ENCODE results near the gene GFI1. TPM values are rescaled to one million over a fixed set of nuclear protein-coding genes. Genes with fewer than 3 reads are reported as not detected.
A peak's percentile ranks its signal among the peaks of the same experiment; 100 is the strongest.

The GFI1 gene
- total and polyA plus RNA-seq, 2 donors (not counting 1 experiment from before 2014, with no cell fraction given) = under 0.01 to 0.06 TPM

DNA sequence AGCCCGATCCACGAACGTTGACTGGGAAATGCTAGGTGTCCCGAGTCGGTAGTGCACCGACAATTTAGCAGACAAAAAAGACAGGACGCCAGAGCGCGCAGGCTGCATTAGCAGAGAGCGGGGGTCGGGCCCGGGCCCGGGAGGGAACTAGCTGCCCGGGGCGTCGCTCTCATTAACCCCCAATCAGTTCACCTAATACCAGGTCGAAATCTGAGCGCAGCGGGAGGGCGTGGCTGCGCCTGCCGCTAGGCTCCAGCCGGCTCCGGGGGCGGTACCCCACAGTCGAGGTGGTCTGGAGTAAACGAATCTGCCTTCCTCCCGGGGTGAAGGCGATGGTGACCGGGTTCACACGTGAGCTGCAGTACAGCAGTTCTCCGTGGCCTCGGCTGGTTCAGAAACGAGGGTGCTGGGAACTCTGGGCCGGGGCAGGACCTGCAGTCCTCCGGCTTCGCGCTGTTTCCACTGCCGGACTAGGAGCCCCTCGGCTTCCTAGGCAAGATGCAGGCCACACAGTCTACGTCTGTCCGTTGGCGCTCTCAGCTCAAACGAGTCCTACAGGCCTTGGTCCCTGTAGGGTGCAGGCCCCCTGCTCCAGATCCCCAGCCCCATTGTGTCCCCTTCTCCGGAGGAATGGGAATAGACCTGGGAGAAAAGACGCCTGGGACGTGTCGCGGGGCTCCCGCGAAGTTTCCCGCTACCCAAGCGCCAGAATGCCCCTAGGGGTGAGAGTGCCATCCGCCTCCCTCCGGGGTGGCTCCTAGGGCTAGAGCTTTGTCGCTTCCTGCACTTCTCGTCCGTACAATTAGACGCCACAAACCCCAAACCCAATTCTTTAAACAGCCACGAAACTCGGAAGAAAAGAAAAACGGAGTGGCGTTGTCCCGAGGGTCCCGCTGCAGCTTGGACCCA is 2.0 kb downstream of the GFI1 start:
- peak in 1 of 2 donors; percentile 23 for DNase-seq (ENCODE audit: low read depth in 2 of 2)
- Histone ChIP-seq H3K9ac (ENCODE audit: insufficient read depth, low read length) (no peak overlapping the region), H3K27me3 (ENCODE audit: control insufficient read depth, insufficient read depth, low read length) (peaks cover 84% of the 10 kb centered on the region), H3K4me3 (replicated peaks in 1 of 4; ENCODE audit: control extremely low read depth in 1 of 4, insufficient read depth in 1 of 4, low read depth in 3 of 4, low read length in 4 of 4) (peak overlapping the region in 1 of 4 experiments; percentile 16), H3K27ac (ENCODE audit: insufficient read depth, low read length) (no peak overlapping the region), H3K9me3 (ENCODE audit: control insufficient read depth, insufficient read depth, low read depth, low read length) (no peaks in the 10 kb centered on the region), H3K36me3 (ENCODE audit: control insufficient read depth, insufficient read depth, low read length) (no peaks in the 10 kb centered on the region), H3K4me2 (ENCODE audit: extremely low read depth, insufficient read depth, low read length) (peak overlapping the region; percentile 68), H3K4me1 (ENCODE audit: control insufficient read depth, extremely low read depth, insufficient read depth, low read length) (no peaks in the 10 kb centered on the region), H3K79me2 (ENCODE audit: control insufficient read depth, insufficient read depth, low read length) (no peaks in the 10 kb centered on the region), H4K20me1 (ENCODE audit: control insufficient read depth, extremely low read depth, insufficient read depth, low read length) (no peaks in the 10 kb centered on the region), H2AFZ (ENCODE audit: low read length) (no peak overlapping the region)
- TF ChIP-seq CTCF (conservative IDR thresholded peaks at IDR 0.05 in 1 of 2, IDR thresholded peaks at IDR 0.05 in 1 of 2; ENCODE audit: low read depth in 1 of 2, low read length in 2 of 2) = no peak
- TF ChIP-seq EZH2 (IDR thresholded peaks at IDR 0.05; ENCODE audit: low read length, missing control alignments) = peak; percentile 90

DNA sequence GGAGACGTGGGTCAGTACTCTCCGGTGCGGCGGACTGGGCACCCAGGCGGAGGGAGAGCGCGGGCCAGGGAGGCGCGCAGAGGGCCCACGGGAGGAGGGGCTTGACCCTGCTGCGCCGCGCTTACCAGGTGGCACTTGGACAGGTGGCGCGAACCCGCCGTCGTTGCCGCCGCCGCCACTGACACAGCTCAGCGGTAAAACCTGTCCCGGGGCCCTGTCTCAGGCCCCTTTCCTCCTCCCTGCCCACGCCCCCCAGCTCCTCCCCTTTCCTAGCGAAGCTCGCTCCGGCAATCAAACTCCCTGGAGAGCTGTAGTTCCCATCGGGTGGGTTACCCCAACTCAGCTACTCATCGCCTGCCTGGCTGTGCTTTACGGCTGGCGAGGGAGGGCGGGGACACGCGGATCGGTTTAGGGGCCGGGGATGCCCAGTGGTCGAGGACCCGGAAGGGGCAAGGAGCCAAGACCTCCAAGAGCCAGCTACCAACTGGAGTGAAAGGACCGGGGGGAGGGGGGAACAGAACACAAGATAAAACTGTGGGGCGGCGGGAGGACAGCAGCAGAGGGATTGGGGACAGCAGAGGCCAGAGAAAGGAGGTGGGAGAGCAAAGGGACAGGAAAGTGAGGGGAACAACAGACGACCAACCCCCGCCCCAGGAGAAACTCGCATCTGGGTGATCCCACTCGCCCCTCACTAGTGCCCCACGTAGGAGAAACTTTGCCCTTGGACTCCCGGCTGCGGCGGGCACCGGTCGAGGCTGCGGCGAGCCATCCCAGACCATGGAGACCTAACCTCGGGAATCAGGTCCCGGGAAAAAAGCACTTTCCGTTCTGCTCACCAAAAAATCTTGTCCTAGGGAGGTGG is 2.9 kb downstream of the GFI1 start:
- TF ChIP-seq CTCF (conservative IDR thresholded peaks at IDR 0.05 in 1 of 2, IDR thresholded peaks at IDR 0.05 in 1 of 2; ENCODE audit: low read depth in 1 of 2, low read length in 2 of 2) = no peak
- TF ChIP-seq EZH2 (IDR thresholded peaks at IDR 0.05; ENCODE audit: low read length, missing control alignments) = peak; percentile 71
- Histone ChIP-seq H3K9ac (ENCODE audit: insufficient read depth, low read length) (no peak overlapping the region), H4K20me1 (ENCODE audit: control insufficient read depth, extremely low read depth, insufficient read depth, low read length) (no peaks in the 10 kb centered on the region), H3K79me2 (ENCODE audit: control insufficient read depth, insufficient read depth, low read length) (no peaks in the 10 kb centered on the region), H3K36me3 (ENCODE audit: control insufficient read depth, insufficient read depth, low read length) (no peaks in the 10 kb centered on the region), H3K27me3 (ENCODE audit: control insufficient read depth, insufficient read depth, low read length) (peaks cover 88% of the 10 kb centered on the region), H3K4me2 (ENCODE audit: extremely low read depth, insufficient read depth, low read length) (peak overlapping the region; percentile 68), H3K9me3 (ENCODE audit: control insufficient read depth, insufficient read depth, low read depth, low read length) (no peaks in the 10 kb centered on the region), H3K4me1 (ENCODE audit: control insufficient read depth, extremely low read depth, insufficient read depth, low read length) (no peaks in the 10 kb centered on the region), H2AFZ (ENCODE audit: low read length) (no peak overlapping the region), H3K4me3 (replicated peaks in 1 of 4; ENCODE audit: control extremely low read depth in 1 of 4, insufficient read depth in 1 of 4, low read depth in 3 of 4, low read length in 4 of 4) (no peak overlapping the region), H3K27ac (ENCODE audit: insufficient read depth, low read length) (no peak overlapping the region)
- no peak for DNase-seq (ENCODE audit: low read depth in 2 of 2)
